Forelimb muscle (tissue), 1 donor: ENCODE data around the gene INHBE. TPM values are rescaled to one million over a fixed set of nuclear protein-coding genes. Genes with fewer than 3 reads are reported as not detected.
A peak's percentile ranks its signal among the peaks of the same experiment; 100 is the strongest.
"Not testable (repeated sequence)": the region's sequence is repeated elsewhere in the genome, so short reads cannot be mapped to it uniquely, and the experiment has no call there.

ENCODE experiments used
- DNase-seq: peaks from one replicate; pipeline ENCODE4 v3.0.0-alpha.2; 2013; ENCODE audit warnings: low read depth
- polyA plus RNA-seq: library from polyadenylated mRNA; unstranded; fragments of 120-200 nt; gene quantifications from one replicate; pipeline ENCODE4 v1.2.1, GENCODE V29; 2013; ENCODE audit not compliant: insufficient read length

INHBE gene
- polyA plus RNA-seq, 1 donor: 3.8 TPM

DNA sequence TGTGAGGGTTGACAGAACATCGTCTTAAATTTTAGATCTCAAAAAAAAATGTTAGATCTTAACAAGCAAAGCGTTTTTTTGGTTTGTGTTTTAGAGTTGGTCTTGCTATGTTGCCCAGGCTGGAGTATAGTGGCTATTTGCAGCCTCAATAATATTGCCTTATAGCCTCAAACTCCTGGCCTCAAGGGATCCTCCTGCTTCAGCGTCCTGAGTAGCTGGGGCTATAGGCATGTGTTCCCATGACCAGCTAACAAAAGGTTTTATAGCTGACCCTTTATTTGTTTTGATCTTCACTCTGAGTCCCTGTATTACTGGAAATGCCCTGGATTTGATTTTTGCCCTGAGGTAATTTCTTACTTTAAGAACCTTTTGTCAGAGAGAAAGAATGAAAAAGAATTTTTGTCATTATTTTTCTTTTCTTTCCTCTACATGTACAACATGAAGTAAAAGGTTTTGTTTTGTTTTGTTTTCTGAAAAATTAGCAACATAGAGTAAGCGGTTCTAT, 15.3 kb upstream of the INHBE start:
- DNase-seq: no peak

DNA sequence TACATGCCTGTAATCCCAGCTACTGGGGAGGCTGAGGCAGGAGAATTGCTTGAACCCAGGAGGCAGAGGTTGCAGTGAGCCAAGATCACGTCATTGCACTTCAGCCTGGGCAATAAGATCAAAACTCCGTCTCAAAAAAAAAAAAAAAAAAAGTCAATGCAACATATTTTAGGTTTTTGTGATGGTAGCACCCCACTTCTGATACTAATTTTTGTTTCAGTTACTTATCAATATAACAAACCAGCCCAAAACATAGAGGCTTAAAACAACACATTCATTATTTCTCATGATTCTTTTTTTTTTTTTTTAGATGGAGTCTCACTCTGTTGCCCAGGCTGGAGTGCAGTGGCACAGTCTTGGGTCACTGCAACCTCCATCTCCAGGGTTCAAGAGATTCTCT, 13.7 kb upstream of the INHBE start:
- DNase-seq: not testable (repeated sequence)

DNA sequence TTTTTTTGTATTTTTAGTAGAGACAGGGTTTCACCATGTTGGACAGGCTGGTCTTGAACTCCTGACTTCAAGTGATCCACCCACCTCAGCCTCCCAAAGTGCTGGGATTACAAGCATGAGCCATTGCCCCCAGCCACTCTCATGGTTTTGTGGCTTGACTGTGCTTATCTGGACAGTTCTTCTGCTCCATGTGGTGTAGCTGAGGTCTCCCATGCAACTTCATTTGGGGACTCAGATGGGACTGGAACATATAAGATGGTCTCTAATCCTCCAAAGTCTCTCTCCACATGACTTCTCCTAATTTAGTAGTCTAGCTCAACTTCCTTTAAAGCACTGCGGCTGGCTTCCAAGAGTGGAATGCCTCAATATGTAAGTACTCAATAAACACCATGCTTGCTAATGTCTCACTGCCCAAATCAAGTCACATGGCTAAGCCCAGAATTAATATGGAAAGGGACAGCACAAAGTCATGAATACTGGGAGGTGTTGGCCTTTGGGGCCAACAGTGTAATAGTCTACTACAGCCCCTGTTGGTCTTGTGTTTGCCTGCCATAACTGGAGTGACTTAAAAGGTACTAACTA, 13.2 kb upstream of the INHBE start:
- no peak for DNase-seq

DNA sequence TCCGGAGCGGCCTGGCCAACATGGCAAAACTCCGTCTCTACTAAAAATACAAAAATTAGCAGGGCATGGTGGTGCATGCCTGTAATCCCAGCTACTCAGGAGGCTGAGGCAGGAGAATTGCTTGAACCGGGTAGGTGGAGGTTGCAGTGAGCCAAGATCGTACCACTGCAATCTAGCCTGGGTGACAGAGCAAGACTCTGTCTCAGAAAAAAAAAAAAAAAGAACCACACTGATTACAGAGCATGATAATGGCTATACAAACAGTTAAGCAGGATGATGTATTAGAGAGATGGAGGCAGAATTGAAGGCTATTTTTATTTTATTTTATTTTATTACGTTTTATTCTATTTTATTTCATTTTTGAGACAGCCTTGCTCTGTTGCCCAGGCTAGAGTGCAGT, 10.8 kb upstream of the INHBE start:
- DNase-seq: not testable (repeated sequence)

DNA sequence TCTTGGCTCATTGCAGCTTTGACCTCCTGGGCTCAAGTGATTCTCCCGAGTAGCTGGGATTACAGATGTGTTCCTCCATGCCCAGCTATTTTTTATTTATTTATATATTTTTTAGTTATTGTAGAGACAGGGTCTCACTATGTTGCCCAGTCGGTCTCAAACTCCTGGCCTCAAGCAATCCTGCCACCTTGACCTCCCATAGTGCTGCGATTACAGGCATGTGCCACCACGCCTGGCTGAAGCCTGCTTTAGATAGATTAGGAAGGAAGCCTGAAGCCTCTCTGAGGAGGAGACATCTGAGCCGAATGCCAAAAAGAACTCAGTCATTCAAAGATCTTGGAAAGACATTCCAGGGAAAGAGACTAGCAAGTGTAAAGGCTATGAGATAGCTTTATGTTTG, 10.4 kb upstream of the INHBE start:
- DNase-seq: no peak

DNA sequence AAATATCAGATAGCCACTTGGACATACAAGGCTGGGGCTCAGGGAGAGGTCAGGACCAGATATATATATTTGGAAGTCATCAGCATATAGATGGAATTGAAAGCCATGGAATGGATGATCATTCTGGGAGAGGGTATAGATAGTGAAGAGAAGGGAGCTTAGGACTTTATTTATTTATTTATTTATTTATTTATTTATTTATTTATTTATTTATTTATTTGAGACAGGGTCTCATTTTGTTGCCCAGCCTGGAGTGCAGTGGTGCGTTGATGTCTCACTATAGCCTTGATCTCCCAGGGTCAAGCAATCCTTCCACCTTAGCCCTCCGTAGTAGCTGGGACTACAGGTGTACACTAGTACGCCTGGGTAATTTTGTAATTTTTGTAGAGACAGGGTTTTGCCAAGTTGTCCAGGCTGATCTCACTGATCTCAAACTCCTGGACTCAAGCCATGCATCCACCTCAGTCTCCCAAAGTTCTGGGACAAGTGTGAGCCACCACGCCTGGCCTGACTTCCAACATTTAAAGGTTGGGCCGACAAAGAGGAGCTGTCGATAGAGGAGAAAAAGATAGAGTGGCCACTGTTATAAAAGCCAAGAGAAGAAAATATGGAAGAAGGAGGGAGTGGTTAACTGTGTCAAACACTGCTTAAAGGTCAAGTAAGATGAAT, 8.7 kb upstream of the INHBE start:
- DNase-seq: no peak

DNA sequence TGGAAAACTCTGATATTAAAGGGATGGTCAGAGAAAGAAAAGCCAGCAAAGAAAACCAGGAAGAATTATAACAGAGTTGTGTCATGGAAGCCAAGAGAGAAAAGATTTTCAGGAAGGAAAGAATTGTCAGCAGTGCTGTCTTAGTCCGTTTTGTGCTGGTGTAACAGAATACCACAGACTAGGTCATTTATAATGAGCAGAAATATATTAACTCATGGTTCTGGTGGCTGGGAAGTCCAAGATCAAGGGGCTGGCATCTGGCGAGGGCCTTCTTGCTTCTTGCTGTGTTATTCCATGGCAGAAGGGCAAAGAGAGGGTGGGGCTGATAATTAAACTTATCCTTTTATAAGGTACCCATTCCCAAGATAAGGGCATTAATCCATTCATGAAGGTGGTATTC, 6.4 kb upstream of the INHBE start:
- DNase-seq: no peak

DNA sequence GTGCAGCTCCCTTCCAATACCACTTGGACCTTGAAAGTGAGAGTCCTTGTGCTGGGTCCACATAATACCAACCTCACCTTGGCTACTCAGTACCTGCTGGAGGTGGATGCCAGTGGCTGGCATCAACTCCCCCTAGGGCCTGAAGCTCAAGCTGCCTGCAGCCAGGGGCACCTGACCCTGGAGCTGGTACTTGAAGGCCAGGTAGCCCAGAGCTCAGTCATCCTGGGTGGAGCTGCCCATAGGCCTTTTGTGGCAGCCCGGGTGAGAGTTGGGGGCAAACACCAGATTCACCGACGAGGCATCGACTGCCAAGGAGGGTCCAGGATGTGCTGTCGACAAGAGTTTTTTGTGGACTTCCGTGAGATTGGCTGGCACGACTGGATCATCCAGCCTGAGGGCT, 5.7 kb upstream of the INHBE start:
- DNase-seq: no peak

DNA sequence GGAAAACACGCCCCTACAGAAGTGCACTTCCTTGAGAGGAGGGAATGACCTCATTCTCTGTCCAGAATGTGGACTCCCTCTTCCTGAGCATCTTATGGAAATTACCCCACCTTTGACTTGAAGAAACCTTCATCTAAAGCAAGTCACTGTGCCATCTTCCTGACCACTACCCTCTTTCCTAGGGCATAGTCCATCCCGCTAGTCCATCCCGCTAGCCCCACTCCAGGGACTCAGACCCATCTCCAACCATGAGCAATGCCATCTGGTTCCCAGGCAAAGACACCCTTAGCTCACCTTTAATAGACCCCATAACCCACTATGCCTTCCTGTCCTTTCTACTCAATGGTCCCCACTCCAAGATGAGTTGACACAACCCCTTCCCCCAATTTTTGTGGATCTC, 5.0 kb upstream of the INHBE start:
- no peak for DNase-seq

DNA sequence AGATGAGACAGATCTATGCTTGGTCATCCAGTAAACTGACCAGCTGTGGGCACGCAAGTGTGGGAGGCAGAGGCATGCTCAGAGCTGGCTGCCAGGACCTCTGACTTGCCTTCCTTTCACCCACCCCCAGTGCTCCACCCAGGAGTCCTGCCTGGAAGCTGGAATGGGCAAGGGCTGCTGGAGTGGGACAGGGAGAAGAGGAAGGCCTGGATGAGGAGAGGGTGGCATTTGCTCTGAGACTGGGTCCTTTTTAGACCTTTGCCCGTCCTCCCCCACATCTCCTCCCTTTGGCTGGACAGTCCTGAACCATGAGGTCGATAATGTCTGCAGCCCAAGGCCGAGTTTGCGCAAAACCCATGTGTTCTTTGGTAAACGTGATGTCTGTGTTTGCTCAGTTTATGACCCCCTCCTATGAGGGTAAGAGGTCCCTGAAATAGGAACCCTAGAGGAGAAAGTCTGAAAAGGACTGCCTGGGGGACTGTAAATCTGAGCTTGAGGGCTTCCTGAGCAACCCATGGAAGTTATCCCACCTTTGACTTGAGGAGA, 3.8 kb upstream of the INHBE start:
- no peak for DNase-seq

DNA sequence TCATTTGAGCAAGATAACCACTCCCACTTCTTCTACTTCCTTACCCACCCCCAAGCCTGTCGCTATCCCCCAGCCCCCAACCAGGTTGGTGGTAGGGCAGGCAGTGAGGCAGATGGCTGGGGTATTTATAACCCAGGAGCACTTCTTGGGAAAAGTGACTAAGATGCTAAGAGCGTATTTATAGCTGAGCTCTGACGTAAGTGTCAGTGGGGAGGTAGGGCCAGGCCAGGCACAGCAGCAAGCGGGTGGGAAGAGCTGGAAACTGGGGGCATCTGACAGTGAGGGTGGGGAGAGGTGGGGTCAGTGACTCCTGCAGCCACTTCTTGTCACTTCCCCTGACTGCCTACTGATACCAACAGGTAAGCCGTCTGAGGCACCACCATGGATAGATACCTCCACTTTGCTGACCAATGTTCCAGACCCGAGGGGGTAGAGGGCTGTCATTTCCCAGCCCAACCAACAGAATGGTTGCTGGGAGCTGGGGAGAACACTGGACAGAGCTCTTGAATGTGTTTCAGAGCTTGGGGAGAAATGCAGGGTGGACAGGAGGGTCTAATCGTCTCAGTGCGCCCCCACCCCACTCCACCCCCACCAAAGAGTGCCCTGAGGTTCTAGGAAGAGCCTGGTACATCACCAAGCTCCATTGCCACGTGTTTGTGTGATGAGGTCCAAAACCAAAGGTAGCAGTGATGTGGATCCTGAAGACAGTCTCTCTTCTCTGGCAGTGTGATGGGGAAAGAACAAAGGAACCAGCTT, 2.7 kb upstream of the INHBE start:
- DNase-seq: no peak

DNA sequence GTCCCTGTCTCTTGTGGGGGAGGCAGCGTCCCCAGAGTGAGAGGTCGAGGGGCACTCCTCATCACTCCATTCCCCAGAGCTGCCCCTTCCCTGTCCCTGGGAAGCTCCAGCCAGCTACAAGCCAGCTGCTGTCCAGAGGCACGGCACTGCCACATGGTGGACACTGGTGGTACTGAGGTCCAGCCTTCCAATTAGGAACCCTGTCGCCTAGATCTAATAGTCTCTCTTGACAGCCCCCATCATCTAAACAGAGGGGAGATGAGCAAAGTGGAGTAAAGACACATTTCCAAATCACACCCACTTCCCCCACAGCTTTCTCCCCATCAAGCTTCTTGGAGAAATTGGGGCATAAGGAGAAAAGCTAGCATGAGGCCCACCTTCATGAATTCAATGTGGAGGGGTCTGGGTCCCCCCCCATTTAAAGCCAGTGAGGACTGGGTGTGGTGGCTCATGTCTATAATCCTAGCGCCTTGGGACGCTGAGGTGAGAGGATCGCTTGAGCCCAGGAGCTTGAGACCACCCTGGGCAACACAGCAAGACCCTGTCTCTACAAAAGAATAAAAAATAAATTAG, 2.1 kb upstream of the INHBE start:
- no peak for DNase-seq

DNA sequence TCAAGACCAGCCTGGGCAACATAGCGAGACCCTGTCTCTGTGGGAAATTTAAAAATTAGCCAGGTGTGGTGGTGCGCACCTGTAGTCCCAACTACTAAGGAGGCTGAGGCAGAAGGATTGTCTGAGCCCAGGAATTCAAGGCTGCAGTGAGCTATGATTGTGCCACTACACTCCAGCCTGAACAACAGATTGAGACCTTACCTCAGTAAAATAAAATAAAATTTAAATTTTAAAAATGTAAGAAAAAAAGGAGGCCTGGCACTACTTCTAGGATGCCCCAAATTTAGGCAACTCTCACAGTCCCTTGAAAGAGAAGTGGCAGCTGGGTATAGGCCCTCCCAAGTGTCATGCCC, 918 bp upstream of the INHBE start:
- DNase-seq: no peak

DNA sequence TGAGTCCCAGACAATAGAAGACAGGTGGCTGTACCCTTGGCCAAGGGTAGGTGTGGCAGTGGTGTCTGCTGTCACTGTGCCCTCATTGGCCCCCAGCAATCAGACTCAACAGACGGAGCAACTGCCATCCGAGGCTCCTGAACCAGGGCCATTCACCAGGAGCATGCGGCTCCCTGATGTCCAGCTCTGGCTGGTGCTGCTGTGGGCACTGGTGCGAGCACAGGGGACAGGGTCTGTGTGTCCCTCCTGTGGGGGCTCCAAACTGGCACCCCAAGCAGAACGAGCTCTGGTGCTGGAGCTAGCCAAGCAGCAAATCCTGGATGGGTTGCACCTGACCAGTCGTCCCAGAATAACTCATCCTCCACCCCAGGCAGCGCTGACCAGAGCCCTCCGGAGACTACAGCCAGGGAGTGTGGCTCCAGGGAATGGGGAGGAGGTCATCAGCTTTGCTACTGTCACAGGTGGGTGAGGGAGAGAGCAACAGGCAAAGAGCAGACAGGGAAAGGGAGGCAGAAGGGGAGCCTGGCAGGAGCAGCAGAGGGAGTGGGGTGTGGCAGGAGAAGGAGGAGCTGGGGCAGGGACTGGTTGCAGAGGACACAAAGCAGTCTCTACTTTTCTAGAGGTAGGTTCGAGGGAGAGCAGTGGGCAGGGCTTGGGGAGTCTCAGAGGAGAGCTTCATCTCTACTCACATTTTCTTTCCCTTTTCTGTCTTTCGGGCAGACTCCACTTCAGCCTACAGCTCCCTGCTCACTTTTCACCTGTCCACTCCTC, 452 bp downstream of the INHBE start:
- DNase-seq: no peak

DNA sequence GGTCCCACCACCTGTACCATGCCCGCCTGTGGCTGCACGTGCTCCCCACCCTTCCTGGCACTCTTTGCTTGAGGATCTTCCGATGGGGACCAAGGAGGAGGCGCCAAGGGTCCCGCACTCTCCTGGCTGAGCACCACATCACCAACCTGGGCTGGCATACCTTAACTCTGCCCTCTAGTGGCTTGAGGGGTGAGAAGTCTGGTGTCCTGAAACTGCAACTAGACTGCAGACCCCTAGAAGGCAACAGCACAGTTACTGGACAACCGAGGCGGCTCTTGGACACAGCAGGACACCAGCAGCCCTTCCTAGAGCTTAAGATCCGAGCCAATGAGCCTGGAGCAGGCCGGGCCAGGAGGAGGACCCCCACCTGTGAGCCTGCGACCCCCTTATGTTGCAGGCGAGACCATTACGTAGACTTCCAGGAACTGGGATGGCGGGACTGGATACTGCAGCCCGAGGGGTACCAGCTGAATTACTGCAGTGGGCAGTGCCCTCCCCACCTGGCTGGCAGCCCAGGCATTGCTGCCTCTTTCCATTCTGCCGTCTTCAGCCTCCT, 1.1 kb downstream of the INHBE start:
- DNase-seq: no peak

DNA sequence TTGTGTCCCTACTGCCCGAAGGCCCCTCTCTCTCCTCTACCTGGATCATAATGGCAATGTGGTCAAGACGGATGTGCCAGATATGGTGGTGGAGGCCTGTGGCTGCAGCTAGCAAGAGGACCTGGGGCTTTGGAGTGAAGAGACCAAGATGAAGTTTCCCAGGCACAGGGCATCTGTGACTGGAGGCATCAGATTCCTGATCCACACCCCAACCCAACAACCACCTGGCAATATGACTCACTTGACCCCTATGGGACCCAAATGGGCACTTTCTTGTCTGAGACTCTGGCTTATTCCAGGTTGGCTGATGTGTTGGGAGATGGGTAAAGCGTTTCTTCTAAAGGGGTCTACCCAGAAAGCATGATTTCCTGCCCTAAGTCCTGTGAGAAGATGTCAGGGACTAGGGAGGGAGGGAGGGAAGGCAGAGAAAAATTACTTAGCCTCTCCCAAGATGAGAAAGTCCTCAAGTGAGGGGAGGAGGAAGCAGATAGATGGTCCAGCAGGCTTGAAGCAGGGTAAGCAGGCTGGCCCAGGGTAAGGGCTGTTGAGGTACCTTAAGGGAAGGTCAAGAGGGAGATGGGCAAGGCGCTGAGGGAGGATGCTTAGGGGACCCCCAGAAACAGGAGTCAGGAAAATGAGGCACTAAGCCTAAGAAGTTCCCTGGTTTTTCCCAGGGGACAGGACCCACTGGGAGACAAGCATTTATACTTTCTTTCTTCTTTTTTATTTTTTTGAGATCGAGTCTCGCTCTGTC, 1.8 kb downstream of the INHBE start:
- DNase-seq: no peak

DNA sequence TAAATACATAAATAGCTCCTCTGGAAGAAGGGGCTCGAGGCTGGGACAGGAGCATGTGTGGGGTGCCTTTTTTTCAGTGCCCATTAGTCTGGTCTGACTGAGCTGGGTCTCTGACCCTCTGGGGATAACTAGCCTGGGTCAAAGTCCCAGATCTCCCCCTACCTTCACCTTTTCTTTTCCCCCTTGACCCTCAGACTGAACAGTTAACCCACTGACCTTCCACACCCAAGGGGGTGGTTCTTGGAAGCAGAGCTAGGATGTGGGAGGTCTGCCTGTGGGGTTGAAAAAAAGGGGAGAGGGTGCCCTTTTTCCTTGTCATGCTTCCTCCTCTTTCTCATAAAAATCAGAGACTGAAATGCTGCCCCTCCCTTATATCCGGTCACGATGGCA, 3.6 kb downstream of the INHBE start:
- no peak for DNase-seq

DNA sequence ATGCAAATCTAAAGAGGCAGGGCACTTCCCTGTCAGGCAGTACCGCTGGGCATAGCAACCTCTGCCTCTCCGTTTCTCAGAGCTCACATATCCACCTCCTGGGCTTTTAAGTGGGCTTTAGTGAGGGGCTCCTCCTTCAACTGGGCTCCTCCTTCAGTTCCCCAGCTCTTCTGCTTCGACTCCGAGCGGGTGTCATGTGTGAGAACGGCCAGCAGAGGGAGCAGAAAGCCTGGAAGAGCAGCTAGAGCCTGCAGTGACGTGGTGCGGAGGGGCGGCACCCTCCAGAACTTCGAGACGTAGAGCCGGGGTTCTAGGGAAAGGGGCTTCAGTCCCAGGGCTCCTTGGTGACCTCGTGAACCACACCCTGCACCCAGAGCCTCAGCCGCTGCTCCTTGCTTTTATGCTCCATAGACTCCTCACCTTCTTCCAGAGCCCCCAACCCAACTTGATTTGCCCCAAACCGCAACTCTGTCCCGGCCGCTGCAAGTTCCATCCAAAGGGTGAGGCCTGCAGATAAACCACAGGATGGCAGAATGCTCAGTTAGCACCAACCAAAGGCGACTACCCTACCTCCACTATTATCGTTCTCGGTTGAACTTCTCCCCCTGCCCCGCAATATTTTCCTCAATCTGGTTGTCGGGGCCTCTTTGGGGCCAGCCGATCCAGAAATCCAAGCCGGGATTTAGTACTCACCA, 4.1 kb downstream of the INHBE start:
- DNase-seq: peak; percentile 90

DNA sequence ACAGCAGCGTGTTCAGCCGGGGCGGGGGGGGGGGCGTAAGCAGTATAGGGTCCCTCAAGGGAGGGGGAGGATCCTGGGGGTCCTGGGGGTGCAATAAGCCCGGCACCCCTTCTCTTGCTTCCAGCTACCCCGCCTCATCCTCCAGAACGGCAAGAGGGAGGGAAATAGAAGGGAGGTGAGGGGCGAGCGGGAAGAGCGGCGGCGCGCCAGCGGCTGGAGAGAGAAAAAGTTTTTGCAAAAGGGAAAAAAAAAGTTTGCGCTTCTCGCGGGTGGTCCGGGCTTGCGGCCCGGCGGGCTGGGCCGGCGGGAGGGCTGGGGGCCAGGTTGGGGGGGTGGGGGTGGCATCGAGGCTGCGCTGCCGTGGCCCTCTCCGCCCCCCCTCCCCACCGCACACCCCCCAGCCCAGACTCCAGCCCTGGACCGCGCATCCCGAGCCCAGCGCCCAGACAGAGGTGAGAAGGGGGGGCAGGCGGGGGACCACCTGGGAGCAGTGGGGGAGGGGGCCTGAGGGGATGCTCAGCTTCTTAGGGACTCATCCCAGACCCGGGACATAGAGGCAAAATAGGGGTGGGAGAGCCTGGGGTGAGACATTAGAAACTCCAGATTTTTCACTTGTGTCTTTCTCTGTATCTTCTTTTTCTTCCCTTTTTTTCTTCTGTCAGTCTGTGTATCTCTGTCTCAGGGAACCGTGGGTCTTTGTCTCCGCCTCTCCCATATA, 4.8 kb downstream of the INHBE start, which contains the start of gene GLI1:
GLI1 (plus strand) TSS at position 36 of the 718 bp plus-strand sequence. CDS start 3,907 bp downstream, outside the sequence.
- DNase-seq: no peak
